Transverse colon (tissue), 4 donors: ENCODE measurements around the gene IGF2BP1.

Experiments used
- EP300 ChIP-seq: sonication (generic); formaldehyde crosslinking; IDR thresholded peaks from one replicate; pipeline ENCODE4 v1.6.1; 2017; ENCODE audit warnings: antibody characterized with exemption, low read depth
- POLR2A ChIP-seq: fragments of 450-650 bp; IDR thresholded peaks from one replicate; pipeline ENCODE4 v1.6.1; 2016; ENCODE audit warnings: antibody characterized with exemption, mild to moderate bottlenecking, moderate library complexity
- POLR2AphosphoS5 ChIP-seq, 3 donors: sonication (generic); formaldehyde crosslinking; IDR thresholded peaks; one replicate each; pipeline ENCODE4 v1.6.1; 2016; ENCODE audit warnings: antibody characterized with exemption in 3 of 3
- TF ChIP-seq, protein P1 (sequence below), 5 experiments: fragments of 200-600 bp in 3 of 5; fragments of 450-650 bp in 2 of 5; sonication (generic) in 3 of 5; IDR thresholded peaks; 1 replicate in 2 of 5; 2 replicates in 3 of 5; pipeline ENCODE4 v1.5.1; 2016 to 2017; ENCODE audit warnings: antibody characterized with exemption in 5 of 5, inconsistent platforms in 3 of 5, mild to moderate bottlenecking in 2 of 5, moderate library complexity in 1 of 5

DNA sequence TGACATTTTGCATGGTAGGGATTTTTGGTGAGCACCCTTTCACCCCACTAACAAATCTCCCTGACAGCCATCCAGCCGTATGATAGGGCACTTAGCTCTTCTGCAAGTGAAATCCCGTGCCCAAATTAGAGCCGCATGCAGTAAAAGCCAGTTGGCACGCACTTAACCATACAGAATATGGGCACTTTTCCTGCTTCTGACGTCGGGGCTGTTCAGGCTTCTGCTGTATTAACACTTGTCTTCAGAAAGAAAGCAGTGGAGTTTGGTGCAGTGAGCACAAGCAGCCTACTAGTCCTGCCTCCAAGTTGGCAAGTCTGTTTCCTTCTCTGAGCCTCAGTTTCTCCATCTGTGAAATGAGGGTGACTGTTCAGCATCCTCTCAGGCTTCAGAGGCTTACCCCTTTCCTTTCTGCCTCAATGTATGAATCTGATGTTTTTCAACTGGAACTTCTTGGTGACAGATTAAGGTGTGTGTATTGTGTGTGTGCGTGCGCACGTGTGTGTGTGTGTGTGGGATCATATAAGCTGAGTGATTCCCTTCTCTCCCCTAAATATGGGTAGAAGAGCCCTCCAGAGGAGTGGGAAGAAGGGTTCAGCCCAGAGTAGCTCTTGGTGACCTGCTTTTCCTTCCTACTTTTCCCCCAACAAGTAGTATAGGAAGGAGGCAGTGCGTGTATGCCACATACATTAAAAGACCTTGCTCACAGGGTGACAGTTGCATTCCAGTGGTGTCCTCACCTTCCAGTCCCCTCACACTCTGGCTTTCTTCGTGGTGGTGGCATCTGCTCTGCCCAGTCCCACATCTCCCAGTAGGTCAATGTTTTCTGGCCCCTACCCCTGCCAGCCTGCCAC, 19.0 kb downstream of the IGF2BP1 start:
- TF ChIP-seq, protein P1, sequence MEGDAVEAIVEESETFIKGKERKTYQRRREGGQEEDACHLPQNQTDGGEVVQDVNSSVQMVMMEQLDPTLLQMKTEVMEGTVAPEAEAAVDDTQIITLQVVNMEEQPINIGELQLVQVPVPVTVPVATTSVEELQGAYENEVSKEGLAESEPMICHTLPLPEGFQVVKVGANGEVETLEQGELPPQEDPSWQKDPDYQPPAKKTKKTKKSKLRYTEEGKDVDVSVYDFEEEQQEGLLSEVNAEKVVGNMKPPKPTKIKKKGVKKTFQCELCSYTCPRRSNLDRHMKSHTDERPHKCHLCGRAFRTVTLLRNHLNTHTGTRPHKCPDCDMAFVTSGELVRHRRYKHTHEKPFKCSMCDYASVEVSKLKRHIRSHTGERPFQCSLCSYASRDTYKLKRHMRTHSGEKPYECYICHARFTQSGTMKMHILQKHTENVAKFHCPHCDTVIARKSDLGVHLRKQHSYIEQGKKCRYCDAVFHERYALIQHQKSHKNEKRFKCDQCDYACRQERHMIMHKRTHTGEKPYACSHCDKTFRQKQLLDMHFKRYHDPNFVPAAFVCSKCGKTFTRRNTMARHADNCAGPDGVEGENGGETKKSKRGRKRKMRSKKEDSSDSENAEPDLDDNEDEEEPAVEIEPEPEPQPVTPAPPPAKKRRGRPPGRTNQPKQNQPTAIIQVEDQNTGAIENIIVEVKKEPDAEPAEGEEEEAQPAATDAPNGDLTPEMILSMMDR (IDR thresholded peaks at IDR 0.05): no peak
- TF ChIP-seq POLR2AphosphoS5 (IDR thresholded peaks at IDR 0.05) (no peak), POLR2A (no peak), EP300 (no peak)
